GM12872 (cell line): Measurements from ENCODE around the gene COPZ1.
A peak's percentile ranks its signal among the peaks of the same experiment; 100 is the strongest.

Experiments
- CTCF ChIP-seq: IDR thresholded peaks from 3 replicates; pipeline ENCODE4 v1.5.1; 2011; ENCODE audit warnings: low read depth, mild to moderate bottlenecking, low read length, moderate library complexity; ENCODE audit not compliant: insufficient read depth

COPZ1 gene

DNA sequence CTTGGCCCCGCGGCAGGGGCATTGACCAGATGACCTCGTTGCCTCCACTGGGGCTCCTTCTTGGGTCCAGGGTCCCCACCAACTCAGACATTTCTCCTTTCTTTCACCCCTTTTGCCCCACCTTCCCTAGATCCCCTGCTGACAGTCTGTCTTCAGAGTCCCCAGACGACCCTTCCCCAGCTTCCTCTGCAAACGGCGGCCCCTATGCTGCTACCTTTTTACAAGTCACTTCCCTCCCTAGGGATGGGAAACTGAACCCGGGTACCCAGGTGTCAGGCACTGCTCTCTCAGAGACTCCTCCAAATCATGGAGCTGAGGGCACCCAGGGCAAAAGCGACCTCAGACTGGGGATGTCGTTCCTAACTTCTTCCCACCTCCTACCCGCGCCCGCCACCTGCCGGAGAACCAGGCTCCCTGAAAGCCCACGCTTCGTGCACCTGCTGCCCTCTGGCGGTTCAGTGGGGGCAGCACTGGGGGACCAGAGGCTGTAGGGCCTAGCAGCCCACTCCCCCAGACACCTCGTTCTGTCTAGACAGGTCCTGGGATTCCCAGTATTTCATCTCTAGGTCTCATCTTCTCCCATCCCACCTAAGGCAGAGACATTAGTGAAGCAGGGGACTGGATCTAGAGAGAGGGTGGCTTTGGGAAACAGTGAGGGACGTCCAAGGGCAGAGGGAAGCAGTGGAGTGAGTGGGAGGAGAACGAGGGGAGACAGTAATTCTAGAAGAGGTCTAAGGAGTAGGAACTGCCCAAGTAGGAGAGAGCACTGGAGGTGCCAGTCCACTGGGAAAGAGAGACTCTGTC lies 54.7 kb downstream of the COPZ1 start:
- peak; percentile 100 for TF ChIP-seq CTCF

DNA sequence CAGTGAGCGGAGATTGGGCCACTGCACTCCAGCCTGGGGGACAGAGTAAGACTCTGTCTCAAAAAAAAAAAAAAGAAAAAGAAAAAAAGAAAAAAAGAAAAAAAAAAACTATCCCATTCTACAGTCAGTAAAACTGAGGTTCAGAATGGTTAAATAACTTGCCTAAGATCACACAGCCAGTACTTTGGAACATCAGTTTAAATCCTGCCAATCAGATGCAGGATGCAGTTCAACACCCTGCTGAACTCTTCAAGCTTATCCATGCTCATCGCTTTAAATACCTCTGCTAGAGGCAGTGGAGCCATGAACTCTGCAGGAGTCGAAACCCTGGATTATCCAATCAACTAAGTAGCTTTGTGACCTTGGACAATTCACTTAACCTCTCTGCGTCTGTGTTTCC lies 56.2 kb downstream of the COPZ1 start:
- TF ChIP-seq CTCF, result no peak

DNA sequence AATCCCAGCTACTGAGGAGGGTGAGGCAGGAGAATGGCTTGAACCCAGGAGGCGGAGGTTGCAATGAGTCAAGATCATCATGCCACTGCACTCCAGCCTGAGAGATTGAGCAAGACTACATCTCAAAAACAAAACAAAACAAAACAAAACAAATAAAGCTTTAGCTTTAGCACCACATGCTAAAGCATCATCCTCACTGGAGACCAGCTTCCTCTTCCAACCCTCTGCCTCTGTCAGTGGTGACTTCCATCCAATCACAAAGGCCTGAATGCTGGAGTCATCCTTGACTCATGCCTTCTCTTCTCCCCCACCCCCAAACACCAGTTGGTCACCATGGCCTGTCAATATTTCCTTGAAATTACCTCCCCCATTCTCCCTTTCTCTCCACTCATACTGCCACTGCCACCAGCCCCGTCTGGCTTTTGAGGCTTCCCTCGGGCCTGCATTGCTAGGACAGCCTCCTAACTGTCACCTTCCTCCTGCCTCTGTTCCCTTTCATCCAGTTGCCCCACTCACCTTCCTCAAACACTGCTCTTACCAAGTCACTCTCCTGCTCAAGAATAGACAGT lies 58.2 kb downstream of the COPZ1 start:
- TF ChIP-seq CTCF, result no peak

DNA sequence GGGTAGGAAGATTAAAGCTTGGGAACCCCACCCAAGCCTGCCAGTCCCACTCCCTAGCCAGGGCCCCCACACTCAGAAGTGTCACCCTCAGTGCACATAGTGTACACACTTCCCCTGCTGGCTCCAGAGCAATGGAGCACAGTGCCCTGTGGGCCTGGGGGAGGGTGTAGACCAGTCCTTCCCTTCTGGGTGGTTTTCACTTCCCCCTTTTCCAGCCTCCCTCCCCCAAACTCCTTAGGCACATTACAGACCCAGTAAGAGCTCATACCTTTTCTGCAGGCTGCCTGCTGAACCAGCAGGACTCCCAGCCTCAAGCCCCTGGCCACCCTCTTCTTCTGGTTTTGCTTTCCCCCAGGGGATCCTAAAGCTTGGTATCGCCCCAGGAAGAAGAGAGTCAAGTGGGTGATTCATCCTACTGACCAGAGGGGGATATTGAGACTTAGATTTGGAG lies 59.7 kb downstream of the COPZ1 start, which contains the start of gene ZNF385A:
ZNF385A (minus strand) TSS at position 143 of the 451 bp plus-strand sequence. CDS start 219 bp downstream, outside the sequence.
- TF ChIP-seq CTCF, result no peak

DNA sequence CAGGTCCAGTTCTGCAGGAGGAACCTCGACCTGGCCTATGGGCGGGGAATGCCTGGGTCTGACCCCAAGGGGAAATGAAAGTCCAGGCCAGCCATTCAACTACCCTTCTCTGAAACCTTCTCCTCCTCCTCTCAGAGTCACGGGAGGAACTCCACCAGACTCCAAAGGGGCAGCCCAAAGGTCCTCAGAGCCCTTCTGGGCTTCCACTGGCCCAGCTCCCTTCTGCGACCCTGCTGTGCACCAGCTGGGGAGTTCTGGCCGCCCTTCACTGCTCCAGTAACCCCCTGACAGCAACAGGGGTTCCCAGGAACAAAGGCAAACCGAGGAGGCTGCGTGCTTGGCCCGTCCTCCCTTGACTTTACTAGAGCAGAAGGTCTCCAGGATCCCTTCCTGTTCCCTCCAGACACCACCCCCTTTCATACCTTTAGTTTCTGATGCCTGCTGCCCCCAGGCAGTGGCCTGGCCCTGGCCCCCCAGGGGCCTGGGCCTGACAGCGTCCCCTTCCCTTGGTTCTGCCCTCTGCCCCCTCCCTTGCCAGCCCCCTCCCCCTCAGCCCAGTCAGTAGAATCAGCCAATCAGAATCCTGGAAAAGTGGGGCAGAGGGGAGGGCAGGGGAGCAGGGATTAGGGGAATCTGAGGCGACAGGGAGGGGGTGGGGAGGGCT lies 60.5 kb downstream of the COPZ1 start:
- TF ChIP-seq CTCF, result no peak

DNA sequence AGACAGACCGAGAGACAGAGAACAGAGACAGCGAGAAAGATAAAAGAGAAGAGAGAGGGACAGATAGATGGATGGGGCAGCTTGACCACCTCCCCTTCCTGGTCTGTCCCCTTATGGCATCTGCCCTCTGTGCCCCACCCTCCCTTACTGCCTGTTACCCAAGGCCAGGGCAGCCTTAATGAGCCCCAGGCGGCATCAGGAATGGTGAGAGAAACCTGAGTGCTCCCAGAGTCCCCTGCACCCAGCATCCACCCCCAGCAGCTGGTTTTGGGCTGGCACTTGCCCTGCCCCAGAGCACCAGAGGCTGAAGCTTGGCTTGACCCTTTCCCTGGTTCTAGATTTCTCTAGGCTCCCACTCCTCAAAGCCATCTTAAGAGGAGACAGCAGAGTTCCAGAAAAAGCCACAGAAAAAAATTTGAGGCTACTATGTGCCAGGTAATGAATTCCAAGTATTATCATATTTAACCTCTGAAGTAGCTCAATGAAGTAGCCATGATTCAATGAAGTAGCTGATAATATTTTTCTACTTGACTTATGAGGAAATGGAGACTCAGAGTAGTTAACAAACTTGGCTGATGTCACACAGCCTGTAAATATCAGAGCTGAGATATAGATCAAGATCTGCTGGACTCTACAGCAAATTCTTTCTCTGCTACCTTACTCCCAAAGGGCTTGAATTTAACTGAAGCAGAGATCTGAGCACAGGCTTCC lies 61.6 kb downstream of the COPZ1 start:
- no peak for TF ChIP-seq CTCF

DNA sequence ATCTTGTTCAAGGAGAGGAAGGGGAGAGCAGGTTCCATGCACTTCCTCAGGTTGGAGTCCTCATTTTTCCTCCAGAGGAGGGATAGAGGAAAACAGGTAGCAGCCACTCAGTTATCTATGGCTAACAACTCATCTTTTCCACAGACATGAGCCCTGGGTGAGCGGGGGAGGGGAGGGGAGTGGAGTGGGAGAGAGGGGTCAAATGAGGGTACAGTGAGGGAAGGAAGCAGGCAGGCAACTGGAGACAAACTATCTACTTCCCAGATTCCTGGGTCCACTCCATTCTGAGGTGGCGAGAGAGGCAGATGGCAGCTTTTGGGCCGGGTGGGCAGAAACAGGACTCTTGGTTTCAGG lies 62.2 kb downstream of the COPZ1 start:
- no peak for TF ChIP-seq CTCF
